Measurements from ENCODE around the gene GABRD. TPM values are rescaled to one million over a fixed set of nuclear protein-coding genes. Genes with fewer than 3 reads are reported as not detected.
A peak's percentile ranks its signal among the peaks of the same experiment; 100 is the strongest.

Gene GABRD
- total RNA-seq, 1 experiment from 2014 or later = 1.7 TPM

- POLR2A ChIA-PET = no interaction called here
- no peak for TF ChIP-seq TEAD1 (CRISPR knock-in tag; IDR thresholded peaks at IDR 0.05)
- TF ChIP-seq AFF4 (CRISPR knock-in tag; IDR thresholded peaks at IDR 0.05; ENCODE audit: borderline replicate concordance) = no peak
- no peak for TF ChIP-seq CTCF (IDR thresholded peaks at IDR 0.05)
- TF ChIP-seq MAX (CRISPR knock-in tag; IDR thresholded peaks at IDR 0.05) = no peak
- no peak for TF ChIP-seq CREB1 (CRISPR knock-in tag; IDR thresholded peaks at IDR 0.05)
- no peak for TF ChIP-seq SOX15 (CRISPR knock-in tag; IDR thresholded peaks at IDR 0.05)
- TF ChIP-seq, protein P1, sequence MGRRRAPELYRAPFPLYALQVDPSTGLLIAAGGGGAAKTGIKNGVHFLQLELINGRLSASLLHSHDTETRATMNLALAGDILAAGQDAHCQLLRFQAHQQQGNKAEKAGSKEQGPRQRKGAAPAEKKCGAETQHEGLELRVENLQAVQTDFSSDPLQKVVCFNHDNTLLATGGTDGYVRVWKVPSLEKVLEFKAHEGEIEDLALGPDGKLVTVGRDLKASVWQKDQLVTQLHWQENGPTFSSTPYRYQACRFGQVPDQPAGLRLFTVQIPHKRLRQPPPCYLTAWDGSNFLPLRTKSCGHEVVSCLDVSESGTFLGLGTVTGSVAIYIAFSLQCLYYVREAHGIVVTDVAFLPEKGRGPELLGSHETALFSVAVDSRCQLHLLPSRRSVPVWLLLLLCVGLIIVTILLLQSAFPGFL (CRISPR knock-in tag; IDR thresholded peaks at IDR 0.05; ENCODE audit: borderline replicate concordance) = no peak
- CTCF ChIA-PET = interaction anchor here (1.0 to 4.5 kb wide), 6 partner anchors 8 to 86 kb away, joined by 3 to 24 read pairs (median 6); no protein-coding TSS in a partner anchor
- ATAC-seq (no peak), DNase-seq (ENCODE audit: low spot score) (no peak)
- H3K36me3 Mint-ChIP-seq = no peaks in the 10 kb centered on the region
- H3K27me3 Mint-ChIP-seq (ENCODE audit: low read depth) = no peaks in the 10 kb centered on the region
- no peak overlapping the region for H3K27ac Mint-ChIP-seq
- H3K4me1 Mint-ChIP-seq = no peaks in the 10 kb centered on the region
- no peak overlapping the region for H3K4me3 Mint-ChIP-seq
- H3K9me3 Mint-ChIP-seq = no peaks in the 10 kb centered on the region
These were observed 11.1 kb downstream of the GABRD start for GRCh38 chr1:2030076-2030871.

DNA sequence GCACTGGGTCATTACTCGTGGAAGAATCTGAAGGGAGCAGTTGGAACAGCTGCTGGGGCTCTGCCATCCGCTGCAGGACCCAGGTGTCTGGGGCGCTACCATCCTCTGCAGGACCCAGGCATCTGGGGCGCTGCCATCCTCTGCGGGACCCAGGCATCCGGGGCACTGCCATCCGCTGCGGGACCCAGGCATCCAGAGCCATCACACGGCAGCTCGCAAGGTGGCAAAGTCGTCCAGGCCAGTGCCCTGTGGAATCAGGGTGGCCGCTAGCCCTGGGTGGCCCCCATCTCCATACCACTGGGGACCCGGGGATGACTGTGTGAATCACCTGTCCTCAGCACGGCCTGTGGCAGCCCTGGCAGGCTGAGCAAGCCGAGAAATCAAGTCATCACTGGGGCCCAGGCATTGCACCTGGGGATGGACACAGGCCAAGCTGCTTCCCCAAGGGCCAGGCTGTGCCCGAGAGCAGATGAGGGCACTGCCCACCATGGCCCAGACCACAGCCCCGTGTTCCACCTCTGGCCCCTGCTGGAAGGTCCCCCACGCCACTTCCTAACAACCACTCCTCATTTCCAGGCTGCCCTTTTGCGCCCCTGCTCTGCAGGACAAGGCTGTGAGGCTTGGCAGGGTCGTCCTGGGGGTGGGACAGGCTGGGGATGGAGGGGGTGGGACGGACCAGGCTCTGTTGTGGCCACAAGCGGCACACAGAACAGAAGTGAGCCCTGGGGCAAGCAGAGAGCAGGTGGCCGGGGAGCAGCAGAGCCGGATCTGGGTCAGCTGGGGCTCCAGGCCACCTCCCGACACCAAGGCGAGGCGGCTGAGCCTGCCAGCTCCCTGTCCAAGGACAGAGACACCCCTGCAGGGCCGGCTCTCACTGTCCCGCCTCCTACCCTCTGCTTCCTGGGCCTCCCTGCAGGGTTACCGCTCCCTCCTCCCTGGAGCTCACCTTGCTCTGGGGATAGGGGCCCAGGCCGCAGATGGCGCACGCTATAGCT, 12.7 kb downstream of the GABRD start:
- H3K4me1 Mint-ChIP-seq = no peaks in the 10 kb centered on the region
- H3K4me3 Mint-ChIP-seq = no peak overlapping the region
- DNase-seq (ENCODE audit: low spot score) = no peak
- no peak overlapping the region for H3K27ac Mint-ChIP-seq
- ChIA-PET POLR2A (interaction anchor here (0.9 kb wide), 1 partner anchor 13 kb away, joined by 3 read pairs; no protein-coding TSS in a partner anchor), CTCF (interaction anchor here (0.7 to 5.6 kb wide), 9 partner anchors 9 to 143 kb away, joined by 3 to 56 read pairs (median 5); partner anchors contain the start of gene GABRD)
- H3K9me3 Mint-ChIP-seq = no peaks in the 10 kb centered on the region
- no peaks in the 10 kb centered on the region for H3K27me3 Mint-ChIP-seq (ENCODE audit: low read depth)
- H3K36me3 Mint-ChIP-seq = no peaks in the 10 kb centered on the region
- peak; percentile 22 for ATAC-seq
- TF ChIP-seq, protein P2, sequence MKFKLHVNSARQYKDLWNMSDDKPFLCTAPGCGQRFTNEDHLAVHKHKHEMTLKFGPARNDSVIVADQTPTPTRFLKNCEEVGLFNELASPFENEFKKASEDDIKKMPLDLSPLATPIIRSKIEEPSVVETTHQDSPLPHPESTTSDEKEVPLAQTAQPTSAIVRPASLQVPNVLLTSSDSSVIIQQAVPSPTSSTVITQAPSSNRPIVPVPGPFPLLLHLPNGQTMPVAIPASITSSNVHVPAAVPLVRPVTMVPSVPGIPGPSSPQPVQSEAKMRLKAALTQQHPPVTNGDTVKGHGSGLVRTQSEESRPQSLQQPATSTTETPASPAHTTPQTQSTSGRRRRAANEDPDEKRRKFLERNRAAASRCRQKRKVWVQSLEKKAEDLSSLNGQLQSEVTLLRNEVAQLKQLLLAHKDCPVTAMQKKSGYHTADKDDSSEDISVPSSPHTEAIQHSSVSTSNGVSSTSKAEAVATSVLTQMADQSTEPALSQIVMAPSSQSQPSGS (CRISPR knock-in tag; IDR thresholded peaks at IDR 0.05; ENCODE audit: borderline replicate concordance, low read depth) = no peak
- TF ChIP-seq PRRX2 (CRISPR knock-in tag; IDR thresholded peaks at IDR 0.05) = no peak
- TF ChIP-seq HMGXB4 (CRISPR knock-in tag; IDR thresholded peaks at IDR 0.05) = no peak
- TF ChIP-seq, protein P3, sequence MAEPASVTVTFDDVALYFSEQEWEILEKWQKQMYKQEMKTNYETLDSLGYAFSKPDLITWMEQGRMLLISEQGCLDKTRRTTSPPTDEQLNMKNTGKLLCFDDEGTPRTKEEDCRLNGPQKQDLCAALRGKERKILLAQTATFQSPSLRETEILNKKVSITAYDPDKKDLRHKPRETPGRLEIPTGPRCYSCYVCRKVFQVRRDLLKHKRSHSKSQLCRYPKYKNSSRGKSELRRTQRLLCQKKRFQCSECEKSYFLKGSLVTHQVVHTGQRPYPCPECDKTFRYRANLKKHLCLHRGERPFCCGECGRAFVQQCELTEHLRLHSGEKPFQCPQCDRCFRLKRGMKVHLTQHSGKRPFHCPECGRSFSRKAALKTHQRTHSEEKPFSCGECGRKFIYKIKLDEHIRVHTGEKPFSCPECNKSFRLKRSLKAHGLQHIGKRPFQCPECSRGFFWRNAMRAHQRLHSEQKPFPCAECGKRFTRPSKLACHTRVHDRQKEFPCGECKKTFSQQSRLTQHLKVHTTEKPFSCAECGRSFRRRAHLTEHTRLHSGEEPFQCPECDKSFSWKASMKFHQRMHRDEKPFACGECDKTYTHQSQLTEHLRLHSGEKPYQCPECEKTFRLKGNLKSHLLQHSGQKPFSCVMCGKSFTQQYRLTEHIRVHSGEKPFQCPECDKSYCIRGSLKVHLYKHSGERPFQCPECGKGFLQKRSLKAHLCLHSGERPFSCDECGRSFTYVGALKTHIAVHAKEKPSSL (CRISPR knock-in tag; conservative IDR thresholded peaks at IDR 0.05) = no peak
- no peak for TF ChIP-seq NR2C2 (CRISPR knock-in tag; IDR thresholded peaks at IDR 0.05)
- no peak for TF ChIP-seq JAZF1 (CRISPR knock-in tag; IDR thresholded peaks at IDR 0.05)
- TF ChIP-seq RORB (CRISPR knock-in tag; IDR thresholded peaks at IDR 0.05) = no peak
- TF ChIP-seq USF2 (CRISPR knock-in tag; IDR thresholded peaks at IDR 0.05) = no peak
- no peak for TF ChIP-seq JUN (CRISPR knock-in tag; IDR thresholded peaks at IDR 0.05)
